Endothelial cell (in vitro differentiated cells): ENCODE measurements around the gene TSPAN33. TPM values are rescaled to one million over a fixed set of nuclear protein-coding genes. Genes with fewer than 3 reads are reported as not detected.

Experiments used
- DNase-seq: peaks from one replicate; pipeline ENCODE4 v3.0.0; 2021; ENCODE audit warnings: low spot score
- H3K27ac Mint-ChIP-seq: one replicate; pipeline ENCODE4 v1.8.0; 2021; ENCODE audit warnings: mixed read lengths, inconsistent platforms; ENCODE audit not compliant: unreplicated experiment
- H3K27me3 Mint-ChIP-seq: one replicate; pipeline ENCODE4 v1.8.0; 2021; ENCODE audit warnings: mild to moderate bottlenecking, moderate library complexity, mixed read lengths, inconsistent platforms; ENCODE audit not compliant: unreplicated experiment
- H3K36me3 Mint-ChIP-seq: one replicate; pipeline ENCODE4 v1.8.0; 2021; ENCODE audit warnings: mild to moderate bottlenecking, low read depth, mixed read lengths, inconsistent platforms; ENCODE audit not compliant: unreplicated experiment
- H3K4me1 Mint-ChIP-seq: one replicate; pipeline ENCODE4 v1.8.0; 2021; ENCODE audit warnings: mild to moderate bottlenecking, mixed read lengths, inconsistent platforms; ENCODE audit not compliant: unreplicated experiment
- H3K4me3 Mint-ChIP-seq: one replicate; pipeline ENCODE4 v1.8.0; 2021; ENCODE audit warnings: mild to moderate bottlenecking, mixed read lengths, inconsistent platforms; ENCODE audit not compliant: unreplicated experiment
- H3K9me3 Mint-ChIP-seq: one replicate; pipeline ENCODE4 v1.8.0; 2021; ENCODE audit warnings: mixed read lengths, inconsistent platforms; ENCODE audit not compliant: unreplicated experiment
- long read RNA-seq: library from polyadenylated mRNA; unstranded; transcript quantifications from one replicate; pipeline ENCODE4 v2.0.0, GENCODE V29; 2020; ENCODE audit not compliant: unreplicated experiment
- total RNA-seq: library from RNA; stranded (reverse); fragmentation: NEBNext Ultra II Directional; extraction: Animal tissue kit (Norgen Biotek cat#: 25700); gene quantifications from one replicate; pipeline ENCODE4 v1.2.1, GENCODE V29; 2021; ENCODE audit not compliant: unreplicated experiment
- TF ChIP-seq, protein P1 (sequence below): fragments of 200-600 bp; sonication (generic); IDR thresholded peaks from one replicate; pipeline ENCODE4 v1.5.0; 2021; ENCODE audit warnings: antibody characterized with exemption; ENCODE audit not compliant: unreplicated experiment

The TSPAN33 gene, protein sequence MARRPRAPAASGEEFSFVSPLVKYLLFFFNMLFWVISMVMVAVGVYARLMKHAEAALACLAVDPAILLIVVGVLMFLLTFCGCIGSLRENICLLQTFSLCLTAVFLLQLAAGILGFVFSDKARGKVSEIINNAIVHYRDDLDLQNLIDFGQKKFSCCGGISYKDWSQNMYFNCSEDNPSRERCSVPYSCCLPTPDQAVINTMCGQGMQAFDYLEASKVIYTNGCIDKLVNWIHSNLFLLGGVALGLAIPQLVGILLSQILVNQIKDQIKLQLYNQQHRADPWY
- total RNA-seq, result 1.8 TPM
- long read RNA-seq, result 0 reads

DNA sequence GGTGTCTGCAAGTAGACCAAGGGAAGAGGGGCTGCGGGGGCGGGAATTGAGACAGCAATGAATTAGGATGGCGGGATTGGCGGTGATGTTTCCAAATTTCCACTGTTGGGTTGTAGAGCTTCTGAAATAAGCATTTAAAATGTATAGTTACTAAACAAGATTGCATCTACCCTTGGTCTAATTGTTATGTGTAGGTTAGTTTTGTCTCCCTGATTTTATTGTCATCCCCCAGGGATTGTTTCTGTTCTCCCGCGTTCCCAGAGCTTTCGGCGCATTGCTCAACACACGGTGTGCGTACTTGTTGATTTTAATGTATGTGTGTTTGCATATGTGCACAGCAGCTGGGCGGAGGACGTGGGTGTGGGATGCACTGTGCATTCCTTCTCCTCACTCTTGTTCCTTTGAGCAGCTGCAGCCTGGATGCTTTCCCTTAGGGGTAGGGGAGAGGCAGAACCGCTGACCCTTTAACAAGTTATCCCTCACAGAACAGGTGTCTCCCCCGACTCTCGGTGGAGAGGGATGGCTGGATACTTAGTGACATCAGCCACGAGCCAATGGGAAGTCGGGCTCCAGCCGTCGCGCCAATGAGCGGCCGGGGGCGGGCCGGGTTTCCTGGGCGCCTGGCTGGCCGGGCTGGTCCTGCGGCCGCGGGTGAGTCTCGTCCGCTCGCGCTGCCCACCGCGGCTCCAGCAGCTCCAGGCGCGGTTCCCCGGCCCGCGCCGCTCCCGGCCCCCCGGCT, at the start of gene TSPAN33:
TSPAN33 (plus strand) TSS at position 613 of the 739 bp plus-strand sequence. CDS start 274 bp downstream, outside the sequence.
- TF ChIP-seq, protein P1, sequence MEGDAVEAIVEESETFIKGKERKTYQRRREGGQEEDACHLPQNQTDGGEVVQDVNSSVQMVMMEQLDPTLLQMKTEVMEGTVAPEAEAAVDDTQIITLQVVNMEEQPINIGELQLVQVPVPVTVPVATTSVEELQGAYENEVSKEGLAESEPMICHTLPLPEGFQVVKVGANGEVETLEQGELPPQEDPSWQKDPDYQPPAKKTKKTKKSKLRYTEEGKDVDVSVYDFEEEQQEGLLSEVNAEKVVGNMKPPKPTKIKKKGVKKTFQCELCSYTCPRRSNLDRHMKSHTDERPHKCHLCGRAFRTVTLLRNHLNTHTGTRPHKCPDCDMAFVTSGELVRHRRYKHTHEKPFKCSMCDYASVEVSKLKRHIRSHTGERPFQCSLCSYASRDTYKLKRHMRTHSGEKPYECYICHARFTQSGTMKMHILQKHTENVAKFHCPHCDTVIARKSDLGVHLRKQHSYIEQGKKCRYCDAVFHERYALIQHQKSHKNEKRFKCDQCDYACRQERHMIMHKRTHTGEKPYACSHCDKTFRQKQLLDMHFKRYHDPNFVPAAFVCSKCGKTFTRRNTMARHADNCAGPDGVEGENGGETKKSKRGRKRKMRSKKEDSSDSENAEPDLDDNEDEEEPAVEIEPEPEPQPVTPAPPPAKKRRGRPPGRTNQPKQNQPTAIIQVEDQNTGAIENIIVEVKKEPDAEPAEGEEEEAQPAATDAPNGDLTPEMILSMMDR, result no peak
- no peak for DNase-seq
- H3K27me3 Mint-ChIP-seq, result peaks cover 15% of the 10 kb centered on the region
- H3K36me3 Mint-ChIP-seq, result no peaks in the 10 kb centered on the region
- peaks cover 7% of the 10 kb centered on the region for H3K4me1 Mint-ChIP-seq
- H3K4me3 Mint-ChIP-seq, result peak within 1 kb of the TSS; percentile 87
- no peak within 1 kb of the TSS for H3K27ac Mint-ChIP-seq
- no peaks in the 10 kb centered on the region for H3K9me3 Mint-ChIP-seq

DNA sequence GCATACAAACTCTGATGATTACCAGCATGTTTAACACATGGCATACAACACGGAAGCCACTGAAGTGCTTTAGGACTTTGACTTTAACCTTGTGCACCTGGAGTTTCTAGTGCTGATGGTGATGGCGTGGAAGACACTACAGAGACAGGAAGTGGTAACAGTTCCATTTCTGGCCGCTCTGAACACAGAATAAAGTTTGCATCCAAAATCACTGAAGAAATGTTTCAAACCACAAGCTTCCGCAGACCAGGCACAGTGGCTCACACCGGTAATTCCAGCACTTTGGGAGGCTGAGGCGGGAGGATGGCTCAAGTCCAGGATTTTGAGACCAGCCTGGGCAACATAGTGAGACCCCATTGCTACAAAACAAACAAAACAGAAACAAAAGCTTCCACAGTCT, 49.2 kb upstream of the TSPAN33 start:
- Mint-ChIP-seq H3K27ac (no peak overlapping the region), H3K4me1 (no peaks in the 10 kb centered on the region), H3K9me3 (no peaks in the 10 kb centered on the region), H3K4me3 (no peak overlapping the region), H3K36me3 (no peaks in the 10 kb centered on the region), H3K27me3 (peaks cover 8% of the 10 kb centered on the region)
- TF ChIP-seq, protein P1, result no peak
- no peak for DNase-seq

DNA sequence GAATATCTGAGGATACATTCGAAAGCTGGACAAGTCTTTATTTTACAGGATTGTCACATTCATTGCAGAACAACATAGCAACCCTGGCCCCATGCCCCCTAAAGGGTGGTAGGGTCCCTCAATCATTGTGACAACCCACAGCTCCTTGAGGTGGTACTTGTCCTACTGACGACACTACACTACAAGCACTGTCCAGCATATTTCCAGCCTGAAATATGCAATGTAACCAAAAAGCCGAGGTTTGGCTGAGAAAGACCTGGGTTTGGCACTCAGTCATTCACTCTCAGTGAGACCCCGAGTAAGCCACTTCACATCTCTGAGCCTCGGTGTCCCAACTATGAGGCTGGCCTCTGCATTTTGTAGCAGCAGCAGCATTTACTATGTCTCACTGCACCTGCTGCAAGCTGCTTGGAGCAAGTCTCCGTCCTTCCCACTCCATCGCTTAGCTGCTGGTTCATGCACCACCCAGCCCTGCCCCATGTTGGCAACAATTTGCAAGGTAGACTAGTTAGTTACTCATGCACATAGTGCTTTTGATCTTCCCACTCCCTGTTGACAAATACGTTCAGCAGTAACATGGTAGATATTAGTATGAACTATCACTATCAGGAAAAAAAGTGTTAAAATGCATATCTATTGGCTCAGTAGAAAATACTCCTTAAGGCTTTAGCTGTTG, 46.0 kb upstream of the TSPAN33 start:
- Mint-ChIP-seq H3K9me3 (no peaks in the 10 kb centered on the region), H3K4me3 (no peak overlapping the region), H3K4me1 (no peaks in the 10 kb centered on the region), H3K27me3 (peaks cover 2% of the 10 kb centered on the region), H3K36me3 (no peaks in the 10 kb centered on the region), H3K27ac (no peak overlapping the region)
- no peak for DNase-seq
- TF ChIP-seq, protein P1, result no peak

DNA sequence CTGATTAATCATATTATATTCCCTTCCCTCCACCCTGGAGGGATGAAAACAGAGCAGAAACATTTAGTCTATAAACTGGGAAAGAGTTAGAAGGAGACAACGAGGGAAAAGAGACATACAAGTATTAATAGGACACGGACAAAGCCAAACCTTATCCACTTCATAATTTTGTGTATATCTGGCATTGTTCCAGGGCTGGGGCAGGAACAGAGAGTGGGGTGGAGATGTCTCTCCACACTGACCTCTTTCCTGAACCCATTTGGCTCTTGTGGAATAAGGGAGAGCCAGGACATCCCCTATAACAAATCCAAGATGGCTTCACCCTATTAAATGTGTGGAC, 43.7 kb upstream of the TSPAN33 start:
- no peak for DNase-seq
- no peak overlapping the region for H3K27ac Mint-ChIP-seq
- H3K4me1 Mint-ChIP-seq, result no peaks in the 10 kb centered on the region
- peaks cover under 1% of the 10 kb centered on the region for H3K27me3 Mint-ChIP-seq
- TF ChIP-seq, protein P1, result no peak
- no peak overlapping the region for H3K4me3 Mint-ChIP-seq
- H3K9me3 Mint-ChIP-seq, result no peaks in the 10 kb centered on the region
- H3K36me3 Mint-ChIP-seq, result no peaks in the 10 kb centered on the region
